Osteoblast (primary cell): ENCODE results near the gene SDC3. TPM values are rescaled to one million over a fixed set of nuclear protein-coding genes. Genes with fewer than 3 reads are reported as not detected.
A peak's percentile ranks its signal among the peaks of the same experiment; 100 is the strongest.

Experiments used
- DNase-seq: peaks from one replicate; pipeline ENCODE4 v3.0.0; 2011; ENCODE audit warnings: low spot score, mixed read lengths; ENCODE audit not compliant: insufficient read length; ENCODE audit errors: missing footprints
- H2AFZ ChIP-seq: 2 replicates; pipeline ENCODE4 v1.6.0; 2011; ENCODE audit warnings: mild to moderate bottlenecking, low read length
- H3K27ac ChIP-seq: 2 replicates; pipeline ENCODE4 v1.5.1; 2011; ENCODE audit warnings: mild to moderate bottlenecking, low read depth, low read length, moderate library complexity
- H3K27me3 ChIP-seq: 2 replicates; pipeline ENCODE4 v1.6.0; 2012; ENCODE audit warnings: mild to moderate bottlenecking, control low read depth, inconsistent platforms, low read length, moderate library complexity; ENCODE audit not compliant: insufficient read depth
- H3K36me3 ChIP-seq: 2 replicates; pipeline ENCODE4 v1.5.1; 2011; ENCODE audit warnings: mild to moderate bottlenecking, low read length, control low read depth, moderate library complexity; ENCODE audit not compliant: insufficient read depth
- H3K4me1 ChIP-seq: 2 replicates; pipeline ENCODE4 v1.5.1; 2011; ENCODE audit warnings: mild to moderate bottlenecking, low read length, control low read depth, moderate library complexity; ENCODE audit not compliant: insufficient read depth
- H3K4me2 ChIP-seq: 2 replicates; pipeline ENCODE4 v1.6.0; 2011; ENCODE audit warnings: mild to moderate bottlenecking, low read length; ENCODE audit not compliant: insufficient read depth
- H3K4me3 ChIP-seq: fragments of 200-600 bp; sonication (generic); 3 replicates; pipeline ENCODE4 v1.5.1; 2012; ENCODE audit warnings: mild to moderate bottlenecking, low read length, inconsistent platforms; ENCODE audit not compliant: insufficient read depth
- H3K79me2 ChIP-seq: 2 replicates; pipeline ENCODE4 v1.6.0; 2012; ENCODE audit warnings: mild to moderate bottlenecking, low read length, control low read depth, inconsistent platforms; ENCODE audit not compliant: insufficient read depth
- H3K9me3 ChIP-seq: 2 replicates; pipeline ENCODE4 v1.5.1; 2011; ENCODE audit warnings: low read depth, low read length, control low read depth
- H4K20me1 ChIP-seq: 2 replicates; pipeline ENCODE4 v1.6.0; 2012; ENCODE audit warnings: mild to moderate bottlenecking, low read length, control low read depth; ENCODE audit not compliant: insufficient read depth
- total RNA-seq: library from RNA; depleted of rRNA; stranded (reverse); fragments of >200 nt; gene quantifications from 2 replicates; pipeline ENCODE4 v1.2.3, GENCODE V29; 2012
- TF ChIP-seq, protein P1 (sequence below): IDR thresholded peaks from 2 replicates; pipeline ENCODE4 v1.5.1; 2011; ENCODE audit warnings: mild to moderate bottlenecking, low read depth, low read length, moderate library complexity; ENCODE audit errors: extremely low read depth

Gene SDC3
- total RNA-seq, 1 donor, result 39.8 TPM

- TF ChIP-seq, protein P1, sequence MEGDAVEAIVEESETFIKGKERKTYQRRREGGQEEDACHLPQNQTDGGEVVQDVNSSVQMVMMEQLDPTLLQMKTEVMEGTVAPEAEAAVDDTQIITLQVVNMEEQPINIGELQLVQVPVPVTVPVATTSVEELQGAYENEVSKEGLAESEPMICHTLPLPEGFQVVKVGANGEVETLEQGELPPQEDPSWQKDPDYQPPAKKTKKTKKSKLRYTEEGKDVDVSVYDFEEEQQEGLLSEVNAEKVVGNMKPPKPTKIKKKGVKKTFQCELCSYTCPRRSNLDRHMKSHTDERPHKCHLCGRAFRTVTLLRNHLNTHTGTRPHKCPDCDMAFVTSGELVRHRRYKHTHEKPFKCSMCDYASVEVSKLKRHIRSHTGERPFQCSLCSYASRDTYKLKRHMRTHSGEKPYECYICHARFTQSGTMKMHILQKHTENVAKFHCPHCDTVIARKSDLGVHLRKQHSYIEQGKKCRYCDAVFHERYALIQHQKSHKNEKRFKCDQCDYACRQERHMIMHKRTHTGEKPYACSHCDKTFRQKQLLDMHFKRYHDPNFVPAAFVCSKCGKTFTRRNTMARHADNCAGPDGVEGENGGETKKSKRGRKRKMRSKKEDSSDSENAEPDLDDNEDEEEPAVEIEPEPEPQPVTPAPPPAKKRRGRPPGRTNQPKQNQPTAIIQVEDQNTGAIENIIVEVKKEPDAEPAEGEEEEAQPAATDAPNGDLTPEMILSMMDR, result no peak
Measured at GRCh38 chr1:30850607-30851006, 58.0 kb downstream of the SDC3 start.

GRCh38 chr1:30848130-30848529, 60.4 kb downstream of the SDC3 start:
- Histone ChIP-seq H3K9me3 (no peaks in the 10 kb centered on the region), H4K20me1 (no peaks in the 10 kb centered on the region), H3K4me1 (peaks cover 3% of the 10 kb centered on the region), H3K27ac (no peak overlapping the region), H3K36me3 (no peaks in the 10 kb centered on the region), H3K4me2 (no peak overlapping the region), H3K27me3 (peaks cover 8% of the 10 kb centered on the region), H2AFZ (no peak overlapping the region), H3K79me2 (no peaks in the 10 kb centered on the region), H3K4me3 (no peak overlapping the region)
- no peak for DNase-seq
- TF ChIP-seq, protein P1, result no peak

More at GRCh38 chr1:30850607-30851006, 58.0 kb downstream of the SDC3 start:
- H4K20me1 ChIP-seq, result no peaks in the 10 kb centered on the region
- H3K27me3 ChIP-seq, result peaks cover 7% of the 10 kb centered on the region
- no peak overlapping the region for H2AFZ ChIP-seq
- H3K27ac ChIP-seq, result no peak overlapping the region
- DNase-seq, result no peak
- no peaks in the 10 kb centered on the region for H3K36me3 ChIP-seq
- H3K79me2 ChIP-seq, result no peaks in the 10 kb centered on the region
- no peak overlapping the region for H3K4me3 ChIP-seq
- no peak overlapping the region for H3K4me2 ChIP-seq
- no peaks in the 10 kb centered on the region for H3K9me3 ChIP-seq
- peaks cover 2% of the 10 kb centered on the region for H3K4me1 ChIP-seq

DNA sequence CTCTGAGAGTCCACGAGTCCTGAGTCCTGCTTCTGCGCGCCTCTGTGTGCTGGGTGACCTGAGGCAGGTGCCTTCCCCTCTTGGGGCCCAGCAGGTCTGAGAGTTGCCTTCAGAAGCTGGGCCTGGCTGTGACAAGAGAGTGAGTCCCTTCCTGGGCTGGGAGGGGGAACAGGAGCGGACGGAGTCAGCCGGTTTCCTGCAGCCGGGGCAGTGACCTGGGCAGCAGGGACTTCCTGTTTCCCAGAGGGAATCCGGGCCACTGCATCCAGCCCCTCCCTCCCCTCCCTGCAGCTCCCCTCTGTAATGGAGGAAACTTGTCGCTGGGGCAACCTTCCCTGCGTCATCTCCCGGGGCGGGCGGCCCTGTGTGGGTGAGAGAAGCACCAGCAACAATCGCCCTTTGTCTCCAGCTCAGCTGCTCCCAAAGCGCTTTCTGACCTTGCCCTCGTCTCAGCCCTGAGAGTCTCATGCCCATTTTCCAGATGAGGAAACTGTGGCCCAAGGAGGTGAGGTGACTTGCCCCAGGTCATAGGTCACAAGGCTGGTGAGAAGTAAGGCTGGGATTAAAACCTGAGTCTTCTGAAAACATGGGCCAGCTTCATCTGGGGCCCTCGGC, 61.1 kb downstream of the SDC3 start:
- H3K27ac ChIP-seq, result no peak overlapping the region
- H2AFZ ChIP-seq, result peak overlapping the region; percentile 93
- H3K4me2 ChIP-seq, result peak overlapping the region; percentile 38

DNA sequence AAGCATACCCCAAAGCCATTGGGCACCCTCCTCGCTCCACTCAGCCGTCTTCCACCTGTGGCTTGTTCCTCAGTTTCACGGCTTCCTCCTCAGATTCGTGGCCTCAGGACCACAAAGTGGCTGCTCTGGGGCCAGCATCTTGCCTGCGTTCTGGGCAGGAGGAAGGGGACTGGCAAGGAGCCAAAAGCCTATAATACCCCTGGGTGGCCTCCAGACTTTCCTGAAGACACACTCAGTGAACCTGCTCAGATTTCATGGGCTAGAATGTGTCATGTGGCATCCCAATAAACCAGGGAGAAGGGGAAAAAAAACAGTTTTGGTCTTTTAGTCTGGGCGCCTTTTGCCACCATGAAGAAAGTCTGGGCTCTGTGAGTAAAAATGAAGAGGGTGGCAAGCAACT, 62.0 kb downstream of the SDC3 start:
- peaks cover 3% of the 10 kb centered on the region for H3K4me1 ChIP-seq
- H3K4me2 ChIP-seq, result no peak overlapping the region
- no peak overlapping the region for H3K27ac ChIP-seq
- peaks cover 16% of the 10 kb centered on the region for H3K27me3 ChIP-seq
- H3K4me3 ChIP-seq, result no peak overlapping the region
- H4K20me1 ChIP-seq, result no peaks in the 10 kb centered on the region
- H2AFZ ChIP-seq, result no peak overlapping the region
- H3K36me3 ChIP-seq, result no peaks in the 10 kb centered on the region
- no peaks in the 10 kb centered on the region for H3K9me3 ChIP-seq
- no peak for DNase-seq
- H3K79me2 ChIP-seq, result no peaks in the 10 kb centered on the region
- TF ChIP-seq, protein P1, result no peak

More for the DNA sequence above, 61.1 kb downstream of the SDC3 start:
- H3K79me2 ChIP-seq, result no peaks in the 10 kb centered on the region
- H4K20me1 ChIP-seq, result no peaks in the 10 kb centered on the region
- H3K9me3 ChIP-seq, result no peaks in the 10 kb centered on the region
- peak overlapping the region; percentile 28 for H3K4me3 ChIP-seq
- H3K36me3 ChIP-seq, result no peaks in the 10 kb centered on the region
- H3K27me3 ChIP-seq, result peaks cover 11% of the 10 kb centered on the region
- peaks cover 3% of the 10 kb centered on the region for H3K4me1 ChIP-seq
- TF ChIP-seq, protein P1, result no peak
- DNase-seq, result peak; percentile 93
